ENCODE measurements around the gene APOBR. TPM values are rescaled to one million over a fixed set of nuclear protein-coding genes. Genes with fewer than 3 reads are reported as not detected.
A peak's percentile ranks its signal among the peaks of the same experiment; 100 is the strongest.
"Not testable (repeated sequence)": the region's sequence is repeated elsewhere in the genome, so short reads cannot be mapped to it uniquely, and the experiment has no call there.

APOBR gene
- total RNA-seq, 2 experiments from 2014 or later: 0.47 to 3.4 TPM

DNA sequence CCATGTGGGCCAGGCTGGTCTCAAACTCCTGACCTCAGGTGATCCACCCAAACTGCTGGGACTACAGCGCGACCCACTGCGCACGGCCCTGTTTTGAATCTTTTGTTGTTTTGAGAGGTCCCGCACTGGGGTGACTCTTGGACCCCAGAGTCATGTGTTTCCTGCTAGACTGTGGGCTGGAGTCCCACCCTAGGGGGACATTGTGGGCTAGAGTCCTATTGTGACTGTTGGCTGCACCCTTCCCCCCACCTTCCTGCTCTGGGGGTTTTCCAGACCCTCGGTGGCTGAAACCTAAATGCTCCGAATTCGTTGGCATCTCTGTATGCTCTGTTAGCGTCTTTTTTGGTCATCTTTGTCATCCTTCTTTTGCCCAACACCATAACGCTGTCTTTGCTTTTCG is 28.3 kb downstream of the APOBR start:
- H3K4me2 ChIP-seq (ENCODE audit: low read length): no peak overlapping the region
- BruUV-seq (replicated peaks): no TSS peak
- H3K27ac ChIP-seq (ENCODE audit: low read depth, low read length, poor library complexity, severe bottlenecking): no peak overlapping the region
- no peaks in the 10 kb centered on the region for H4K20me1 ChIP-seq (ENCODE audit: insufficient read depth, low read length)
- TF ChIP-seq EZH2phosphoT487 (IDR thresholded peaks at IDR 0.05; ENCODE audit: borderline replicate concordance, low read depth, low read length): no peak
- TF ChIP-seq, protein P1, sequence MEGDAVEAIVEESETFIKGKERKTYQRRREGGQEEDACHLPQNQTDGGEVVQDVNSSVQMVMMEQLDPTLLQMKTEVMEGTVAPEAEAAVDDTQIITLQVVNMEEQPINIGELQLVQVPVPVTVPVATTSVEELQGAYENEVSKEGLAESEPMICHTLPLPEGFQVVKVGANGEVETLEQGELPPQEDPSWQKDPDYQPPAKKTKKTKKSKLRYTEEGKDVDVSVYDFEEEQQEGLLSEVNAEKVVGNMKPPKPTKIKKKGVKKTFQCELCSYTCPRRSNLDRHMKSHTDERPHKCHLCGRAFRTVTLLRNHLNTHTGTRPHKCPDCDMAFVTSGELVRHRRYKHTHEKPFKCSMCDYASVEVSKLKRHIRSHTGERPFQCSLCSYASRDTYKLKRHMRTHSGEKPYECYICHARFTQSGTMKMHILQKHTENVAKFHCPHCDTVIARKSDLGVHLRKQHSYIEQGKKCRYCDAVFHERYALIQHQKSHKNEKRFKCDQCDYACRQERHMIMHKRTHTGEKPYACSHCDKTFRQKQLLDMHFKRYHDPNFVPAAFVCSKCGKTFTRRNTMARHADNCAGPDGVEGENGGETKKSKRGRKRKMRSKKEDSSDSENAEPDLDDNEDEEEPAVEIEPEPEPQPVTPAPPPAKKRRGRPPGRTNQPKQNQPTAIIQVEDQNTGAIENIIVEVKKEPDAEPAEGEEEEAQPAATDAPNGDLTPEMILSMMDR (conservative IDR thresholded peaks at IDR 0.05; ENCODE audit: low read length): no peak
- ChIA-PET CTCF (ENCODE audit: unreplicated experiment) (no interaction called here), POLR2A (no interaction called here)
- intact Hi-C loops (cut with micrococcal nuclease; ENCODE audit: unreplicated experiment): no loop called here
- H3K4me3 ChIP-seq (ENCODE audit: low read depth, low read length, poor library complexity, severe bottlenecking): no peak overlapping the region
- peaks cover 14% of the 10 kb centered on the region for H3K4me1 ChIP-seq (ENCODE audit: insufficient read depth, low read length, poor library complexity, severe bottlenecking)
- no peaks in the 10 kb centered on the region for H3K79me2 ChIP-seq (ENCODE audit: insufficient read depth, low read depth, low read length)
- H3K9me2 ChIP-seq (ENCODE audit: insufficient read depth, low read length): no peaks in the 10 kb centered on the region
- no peaks in the 10 kb centered on the region for H3K36me3 ChIP-seq (ENCODE audit: insufficient read depth, low read length)
- H3K9me3 ChIP-seq (ENCODE audit: low read length): no peaks in the 10 kb centered on the region
- H2AFZ ChIP-seq (ENCODE audit: low read length): no peak overlapping the region
- no peak for DNase-seq (ENCODE audit: low spot score)

DNA sequence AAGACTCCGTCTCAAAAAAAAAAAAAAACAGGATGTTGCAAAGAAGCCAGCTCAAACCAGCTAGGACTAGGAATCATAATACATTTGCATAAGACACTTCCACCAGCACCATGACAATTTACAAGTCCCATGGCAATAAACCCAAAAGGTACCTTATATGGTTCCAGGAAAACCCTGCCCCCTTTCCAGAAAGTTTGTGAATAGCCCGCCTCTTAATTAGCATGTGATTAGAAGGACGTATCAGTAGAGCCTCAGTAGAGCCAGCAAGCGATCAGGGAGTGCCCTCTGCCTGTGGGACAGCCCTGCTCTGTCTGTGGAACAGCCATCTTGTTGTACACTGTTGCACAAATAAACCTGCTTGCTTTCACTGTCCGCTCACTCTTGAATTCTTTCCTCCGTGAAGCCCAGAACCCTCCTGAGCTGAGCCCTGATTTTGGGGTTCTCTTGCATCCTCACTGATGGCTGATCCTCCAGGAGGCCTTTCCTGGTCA is 30.3 kb downstream of the APOBR start:
- no peaks in the 10 kb centered on the region for H3K36me3 ChIP-seq (ENCODE audit: insufficient read depth, low read length)
- peak; percentile 31 for DNase-seq (ENCODE audit: low spot score)
- intact Hi-C loops (cut with micrococcal nuclease; ENCODE audit: unreplicated experiment): no loop called here
- H3K79me2 ChIP-seq (ENCODE audit: insufficient read depth, low read depth, low read length): no peaks in the 10 kb centered on the region
- H3K4me3 ChIP-seq (ENCODE audit: low read depth, low read length, poor library complexity, severe bottlenecking): no peak overlapping the region
- peaks cover 14% of the 10 kb centered on the region for H3K4me1 ChIP-seq (ENCODE audit: insufficient read depth, low read length, poor library complexity, severe bottlenecking)
- no peaks in the 10 kb centered on the region for H3K9me3 ChIP-seq (ENCODE audit: low read length)
- no TSS peak for BruUV-seq (replicated peaks)
- H3K27ac ChIP-seq (ENCODE audit: low read depth, low read length, poor library complexity, severe bottlenecking): no peak overlapping the region
- TF ChIP-seq, protein P1 (conservative IDR thresholded peaks at IDR 0.05; ENCODE audit: low read length): peak; percentile 42
- no peak for TF ChIP-seq EZH2phosphoT487 (IDR thresholded peaks at IDR 0.05; ENCODE audit: borderline replicate concordance, low read depth, low read length)
- CTCF ChIA-PET (ENCODE audit: unreplicated experiment): no interaction called here
- POLR2A ChIA-PET: no interaction called here
- H3K9me2 ChIP-seq (ENCODE audit: insufficient read depth, low read length): no peaks in the 10 kb centered on the region
- no peak overlapping the region for H2AFZ ChIP-seq (ENCODE audit: low read length)
- no peaks in the 10 kb centered on the region for H4K20me1 ChIP-seq (ENCODE audit: insufficient read depth, low read length)
- peak overlapping the region; percentile 3; the same call in 1 of the 2 replicates for H3K4me2 ChIP-seq (ENCODE audit: low read length)

DNA sequence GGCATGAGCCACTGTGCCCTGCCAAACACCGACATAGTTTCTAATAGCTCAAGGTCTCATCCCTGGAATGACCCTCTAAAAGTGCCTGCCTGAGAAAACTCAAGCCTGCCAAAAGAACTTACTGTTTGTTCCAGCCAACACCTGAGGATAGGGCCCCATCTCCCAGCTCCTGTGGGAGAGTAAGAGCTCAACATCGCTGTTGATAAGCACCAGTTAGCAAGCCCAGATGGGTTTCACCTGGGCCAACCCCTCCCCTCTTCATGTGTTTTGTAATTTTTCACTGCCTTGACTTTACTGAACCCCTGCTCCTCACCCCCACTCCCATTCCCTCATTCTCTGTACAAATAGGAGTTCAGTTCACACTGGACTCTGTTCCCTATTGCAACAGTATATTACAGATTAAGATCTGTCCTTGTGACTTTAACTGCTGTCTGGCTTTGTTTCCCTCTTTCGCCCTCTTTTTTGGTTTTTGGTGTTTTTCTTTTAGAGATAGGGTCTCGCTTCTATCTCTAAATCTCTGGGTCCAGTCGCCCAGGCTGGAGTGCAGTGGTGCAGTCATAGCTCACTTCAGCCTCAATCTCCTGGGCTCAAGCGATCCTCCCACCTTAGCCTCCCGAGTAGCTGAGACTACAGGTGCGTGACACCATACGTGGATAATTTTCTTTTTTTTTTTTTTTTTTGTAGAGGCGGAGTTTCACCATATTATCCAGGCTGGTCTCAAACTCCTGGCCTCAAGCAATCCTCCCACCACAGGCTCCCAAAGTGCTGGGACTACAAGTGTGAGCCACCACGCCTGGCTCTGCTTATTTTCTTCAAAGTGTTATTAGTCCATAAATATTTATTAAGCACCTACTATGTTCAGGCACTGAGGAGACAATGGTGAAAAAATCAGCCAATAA is 32.0 kb downstream of the APOBR start:
- TF ChIP-seq EZH2phosphoT487 (IDR thresholded peaks at IDR 0.05; ENCODE audit: borderline replicate concordance, low read depth, low read length): no peak
- TF ChIP-seq, protein P1 (conservative IDR thresholded peaks at IDR 0.05; ENCODE audit: low read length): no peak
- H3K4me1 ChIP-seq (ENCODE audit: insufficient read depth, low read length, poor library complexity, severe bottlenecking): peaks cover 10% of the 10 kb centered on the region
- DNase-seq (ENCODE audit: low spot score): no peak
- POLR2A ChIA-PET: no interaction called here
- H3K36me3 ChIP-seq (ENCODE audit: insufficient read depth, low read length): no peaks in the 10 kb centered on the region
- H3K9me3 ChIP-seq (ENCODE audit: low read length): no peaks in the 10 kb centered on the region
- BruUV-seq (replicated peaks): no TSS peak
- CTCF ChIA-PET (ENCODE audit: unreplicated experiment): no interaction called here
- no peaks in the 10 kb centered on the region for H4K20me1 ChIP-seq (ENCODE audit: insufficient read depth, low read length)
- H3K27ac ChIP-seq (ENCODE audit: low read depth, low read length, poor library complexity, severe bottlenecking): no peak overlapping the region
- no peak overlapping the region for H3K4me3 ChIP-seq (ENCODE audit: low read depth, low read length, poor library complexity, severe bottlenecking)
- no peaks in the 10 kb centered on the region for H3K9me2 ChIP-seq (ENCODE audit: insufficient read depth, low read length)
- H3K79me2 ChIP-seq (ENCODE audit: insufficient read depth, low read depth, low read length): no peaks in the 10 kb centered on the region
- H2AFZ ChIP-seq (ENCODE audit: low read length): no peak overlapping the region
- intact Hi-C loops (cut with micrococcal nuclease; ENCODE audit: unreplicated experiment): no loop called here
- H3K4me2 ChIP-seq (ENCODE audit: low read length): no peak overlapping the region

DNA sequence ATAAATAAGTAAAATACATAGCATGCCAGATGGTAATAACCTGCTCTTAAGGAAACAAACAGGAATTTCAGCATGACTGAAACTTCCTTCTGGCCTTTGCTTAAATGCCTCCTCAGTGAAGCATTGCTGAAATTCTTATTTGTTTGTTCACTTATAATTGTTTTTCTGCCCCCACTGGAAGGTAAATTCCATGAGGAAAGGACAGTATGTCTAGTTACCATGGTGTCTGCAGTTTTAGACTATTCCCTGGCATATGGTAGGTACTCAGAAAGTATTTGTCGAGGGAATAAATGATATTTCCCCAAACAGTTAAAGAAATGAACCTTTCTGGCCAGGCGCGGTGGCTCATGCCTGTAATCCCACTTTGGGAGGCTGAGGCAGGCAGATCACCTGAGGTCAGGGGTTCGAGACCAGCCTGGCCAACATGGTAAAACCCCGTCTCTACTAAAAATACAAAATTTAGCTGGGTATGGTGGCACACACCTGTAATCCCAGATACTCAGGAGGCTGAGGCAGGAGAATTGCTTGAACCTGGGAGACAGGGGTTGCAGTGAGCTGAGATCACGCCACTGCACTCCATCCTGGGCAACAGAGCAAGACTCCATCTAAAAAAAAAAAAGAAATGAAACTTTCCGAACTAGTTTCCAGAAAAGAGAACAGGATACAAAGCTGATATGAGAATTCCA is 32.8 kb downstream of the APOBR start:
- H3K9me3 ChIP-seq (ENCODE audit: low read length); BruUV-seq (replicated peaks); H2AFZ ChIP-seq (ENCODE audit: low read length); DNase-seq (ENCODE audit: low spot score); H3K4me3 ChIP-seq (ENCODE audit: low read depth, low read length, poor library complexity, severe bottlenecking); H4K20me1 ChIP-seq (ENCODE audit: insufficient read depth, low read length); CTCF ChIA-PET (ENCODE audit: unreplicated experiment); H3K4me2 ChIP-seq (ENCODE audit: low read length); H3K9me2 ChIP-seq (ENCODE audit: insufficient read depth, low read length); H3K27ac ChIP-seq (ENCODE audit: low read depth, low read length, poor library complexity, severe bottlenecking); H3K36me3 ChIP-seq (ENCODE audit: insufficient read depth, low read length); H3K79me2 ChIP-seq (ENCODE audit: insufficient read depth, low read depth, low read length); H3K4me1 ChIP-seq (ENCODE audit: insufficient read depth, low read length, poor library complexity, severe bottlenecking); intact Hi-C loops (cut with micrococcal nuclease; ENCODE audit: unreplicated experiment); POLR2A ChIA-PET: not testable (repeated sequence)

Data from OCI-LY7 (cell line).